ENCODE data around the gene WSCD2.

The WSCD2 gene

DNA sequence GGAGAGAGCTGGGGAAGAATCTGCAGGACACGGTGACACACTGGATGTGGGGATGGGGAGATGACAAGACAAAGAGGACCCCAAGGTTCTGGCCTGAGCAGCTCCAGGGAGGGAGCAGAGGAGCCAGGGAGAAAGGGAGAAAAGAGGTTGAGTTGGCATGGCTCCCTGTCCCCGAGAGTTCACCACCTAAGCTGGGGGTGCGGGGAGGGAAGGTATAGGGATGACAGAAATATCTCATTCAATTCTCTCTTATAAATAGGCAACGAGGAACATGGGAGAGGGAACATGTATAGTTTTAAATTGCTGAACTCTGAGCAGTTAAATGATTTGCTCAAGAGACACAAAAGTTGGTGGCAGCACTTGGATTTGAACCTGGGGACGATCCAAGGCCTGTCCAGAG is 124.9 kb downstream of the WSCD2 start:
- Histone ChIP-seq H3K27me3 (ENCODE audit: control insufficient read depth in 1 of 2, insufficient read depth in 2 of 2, low read length in 2 of 2) (no peaks in the 10 kb centered on the region), H3K4me3 (ENCODE audit: low read depth in 1 of 2, low read length in 2 of 2) (no peak overlapping the region), H3K36me3 (ENCODE audit: control insufficient read depth in 1 of 2, insufficient read depth in 2 of 2, low read length in 2 of 2) (no peaks in the 10 kb centered on the region), H3K4me1 (ENCODE audit: control insufficient read depth in 1 of 2, insufficient read depth in 2 of 2, low read length in 2 of 2) (no peaks in the 10 kb centered on the region), H3K27ac (ENCODE audit: low read depth, low read length) (no peak overlapping the region), H3K9me3 (ENCODE audit: control insufficient read depth in 1 of 2, low read length in 2 of 2) (no peaks in the 10 kb centered on the region), H3K9ac (ENCODE audit: low read depth in 1 of 2, low read length in 2 of 2) (no peak overlapping the region)

DNA sequence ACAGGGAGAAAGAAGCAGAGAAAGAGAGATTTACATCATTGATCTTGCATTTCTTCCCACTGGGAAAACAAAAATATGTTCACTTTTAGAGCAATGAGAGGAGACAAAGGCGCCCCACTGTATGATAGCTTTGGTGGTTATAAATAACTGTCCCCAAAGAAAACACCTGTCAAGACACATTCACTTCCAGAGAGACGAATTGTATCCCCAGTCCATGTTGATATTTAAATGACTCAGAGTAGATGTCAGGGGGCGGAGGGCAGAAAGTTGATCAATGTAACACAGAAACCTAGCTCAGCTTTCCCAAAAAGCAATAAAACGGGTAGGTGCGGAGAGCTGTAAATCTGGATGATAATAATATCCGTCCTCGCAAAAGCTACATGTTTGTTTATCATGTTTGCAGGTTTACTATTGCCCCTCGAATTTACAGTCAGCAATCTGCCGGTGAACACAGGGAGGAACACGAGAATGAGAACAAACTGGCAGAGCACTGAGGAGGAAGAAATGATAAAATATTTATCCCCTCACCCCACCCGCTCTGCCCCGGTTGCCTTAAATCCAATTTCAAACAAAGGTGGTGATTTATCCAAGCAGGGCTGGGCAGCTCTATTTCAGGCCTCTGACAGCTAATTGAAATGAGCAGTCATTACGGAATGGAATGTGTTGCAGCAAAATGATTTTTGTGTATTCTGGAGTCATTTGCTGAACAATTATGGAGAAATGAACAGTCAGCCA is 125.6 kb downstream of the WSCD2 start:
- Histone ChIP-seq H3K4me1 (ENCODE audit: control insufficient read depth in 1 of 2, insufficient read depth in 2 of 2, low read length in 2 of 2) (no peaks in the 10 kb centered on the region), H3K4me3 (ENCODE audit: low read depth in 1 of 2, low read length in 2 of 2) (no peak overlapping the region), H3K36me3 (ENCODE audit: control insufficient read depth in 1 of 2, insufficient read depth in 2 of 2, low read length in 2 of 2) (no peaks in the 10 kb centered on the region), H3K9me3 (ENCODE audit: control insufficient read depth in 1 of 2, low read length in 2 of 2) (no peaks in the 10 kb centered on the region), H3K27ac (ENCODE audit: low read depth, low read length) (no peak overlapping the region), H3K9ac (ENCODE audit: low read depth in 1 of 2, low read length in 2 of 2) (no peak overlapping the region), H3K27me3 (ENCODE audit: control insufficient read depth in 1 of 2, insufficient read depth in 2 of 2, low read length in 2 of 2) (no peaks in the 10 kb centered on the region)

- Histone ChIP-seq H3K4me3 (ENCODE audit: low read depth in 1 of 2, low read length in 2 of 2) (no peak overlapping the region), H3K9ac (ENCODE audit: low read depth in 1 of 2, low read length in 2 of 2) (no peak overlapping the region), H3K27me3 (ENCODE audit: control insufficient read depth in 1 of 2, insufficient read depth in 2 of 2, low read length in 2 of 2) (no peaks in the 10 kb centered on the region), H3K4me1 (ENCODE audit: control insufficient read depth in 1 of 2, insufficient read depth in 2 of 2, low read length in 2 of 2) (no peaks in the 10 kb centered on the region), H3K36me3 (ENCODE audit: control insufficient read depth in 1 of 2, insufficient read depth in 2 of 2, low read length in 2 of 2) (no peaks in the 10 kb centered on the region), H3K27ac (ENCODE audit: low read depth, low read length) (no peak overlapping the region), H3K9me3 (ENCODE audit: control insufficient read depth in 1 of 2, low read length in 2 of 2) (peaks cover 3 to 5% of the 10 kb centered on the region in 2 donors)
Observed at GRCh38 chr12:108255252-108255602, 126.1 kb downstream of the WSCD2 start.

DNA sequence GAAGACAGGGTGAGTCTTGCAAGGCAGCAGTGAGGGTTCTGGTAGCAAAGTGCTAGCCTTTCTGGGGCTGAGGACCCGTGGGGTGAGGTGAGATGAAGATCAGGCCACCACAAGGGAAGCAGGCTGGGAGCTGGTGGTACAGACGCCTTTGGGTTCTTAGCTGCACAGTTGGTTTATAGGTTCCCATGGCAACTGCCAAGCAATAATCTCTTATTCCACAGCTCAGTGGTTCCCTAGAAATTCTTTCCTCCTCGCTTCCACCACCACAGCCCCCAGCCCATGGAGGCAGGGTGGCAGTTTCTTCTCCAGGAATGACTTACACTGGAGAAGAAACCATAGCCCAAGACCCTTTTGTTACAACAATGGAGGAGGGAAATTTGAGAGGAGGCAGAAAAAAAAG is 127.9 kb downstream of the WSCD2 start:
- H3K9me3 ChIP-seq (ENCODE audit: control insufficient read depth in 1 of 2, low read length in 2 of 2), result peaks cover 3 to 14% of the 10 kb centered on the region in 2 donors
- no peaks in the 10 kb centered on the region for H3K27me3 ChIP-seq (ENCODE audit: control insufficient read depth in 1 of 2, insufficient read depth in 2 of 2, low read length in 2 of 2)
- H3K36me3 ChIP-seq (ENCODE audit: control insufficient read depth in 1 of 2, insufficient read depth in 2 of 2, low read length in 2 of 2), result no peaks in the 10 kb centered on the region
- no peak overlapping the region for H3K4me3 ChIP-seq (ENCODE audit: low read depth in 1 of 2, low read length in 2 of 2)
- no peaks in the 10 kb centered on the region for H3K4me1 ChIP-seq (ENCODE audit: control insufficient read depth in 1 of 2, insufficient read depth in 2 of 2, low read length in 2 of 2)
- no peak overlapping the region for H3K27ac ChIP-seq (ENCODE audit: low read depth, low read length)
- H3K9ac ChIP-seq (ENCODE audit: low read depth in 1 of 2, low read length in 2 of 2), result no peak overlapping the region

DNA sequence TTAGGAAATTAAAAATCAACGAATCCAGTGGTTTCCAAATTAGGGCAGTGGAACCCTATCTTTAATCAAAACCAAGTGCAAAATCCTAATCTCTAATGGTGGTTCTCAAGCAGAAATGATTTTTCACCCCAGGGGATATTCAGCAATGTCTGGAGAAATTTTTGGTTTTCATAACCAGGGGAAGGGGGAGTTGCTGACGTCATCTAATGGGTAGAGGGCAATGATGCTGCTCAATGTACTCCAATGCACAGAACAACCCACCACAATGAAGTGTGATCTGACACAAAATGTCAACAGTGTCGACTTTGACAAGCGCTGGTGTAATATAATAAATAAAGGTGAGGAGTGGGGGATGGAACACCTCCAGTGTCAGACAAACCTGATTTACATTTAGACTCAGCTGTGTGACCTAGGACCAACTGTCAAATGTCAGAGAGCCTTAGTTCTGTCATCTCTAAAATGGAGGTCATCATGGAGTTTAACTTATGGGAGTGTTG is 128.6 kb downstream of the WSCD2 start:
- H3K4me1 ChIP-seq (ENCODE audit: control insufficient read depth in 1 of 2, insufficient read depth in 2 of 2, low read length in 2 of 2), result no peaks in the 10 kb centered on the region
- no peaks in the 10 kb centered on the region for H3K27me3 ChIP-seq (ENCODE audit: control insufficient read depth in 1 of 2, insufficient read depth in 2 of 2, low read length in 2 of 2)
- no peak overlapping the region for H3K27ac ChIP-seq (ENCODE audit: low read depth, low read length)
- H3K9ac ChIP-seq (ENCODE audit: low read depth in 1 of 2, low read length in 2 of 2), result no peak overlapping the region
- no peak overlapping the region for H3K4me3 ChIP-seq (ENCODE audit: low read depth in 1 of 2, low read length in 2 of 2)
- peaks cover 3 to 14% of the 10 kb centered on the region in 2 donors for H3K9me3 ChIP-seq (ENCODE audit: control insufficient read depth in 1 of 2, low read length in 2 of 2)
- no peaks in the 10 kb centered on the region for H3K36me3 ChIP-seq (ENCODE audit: control insufficient read depth in 1 of 2, insufficient read depth in 2 of 2, low read length in 2 of 2)

DNA sequence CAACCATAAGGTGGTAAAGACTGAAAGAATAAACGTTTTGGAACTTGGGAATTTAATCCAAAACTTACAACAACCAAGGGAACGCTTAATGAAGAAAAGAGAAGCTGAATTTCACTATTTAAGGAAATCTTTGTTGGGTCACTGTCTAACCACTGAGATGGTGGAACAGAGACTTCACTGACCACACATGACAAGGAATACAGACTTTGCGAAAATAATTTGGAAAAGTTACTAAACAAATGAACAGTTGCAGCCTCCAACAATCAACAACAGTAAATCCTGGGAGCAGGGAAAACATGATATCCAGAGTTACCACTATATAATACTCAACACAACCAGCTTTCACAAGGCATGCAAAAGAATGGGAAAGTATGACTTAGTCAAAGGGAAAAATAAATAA is 131.0 kb downstream of the WSCD2 start:
- H3K9me3 ChIP-seq (ENCODE audit: control insufficient read depth in 1 of 2, low read length in 2 of 2), result peaks cover 3 to 14% of the 10 kb centered on the region in 2 donors
- H3K9ac ChIP-seq (ENCODE audit: low read depth in 1 of 2, low read length in 2 of 2), result no peak overlapping the region
- H3K4me1 ChIP-seq (ENCODE audit: control insufficient read depth in 1 of 2, insufficient read depth in 2 of 2, low read length in 2 of 2), result no peaks in the 10 kb centered on the region
- H3K4me3 ChIP-seq (ENCODE audit: low read depth in 1 of 2, low read length in 2 of 2), result no peak overlapping the region
- no peak overlapping the region for H3K27ac ChIP-seq (ENCODE audit: low read depth, low read length)
- H3K27me3 ChIP-seq (ENCODE audit: control insufficient read depth in 1 of 2, insufficient read depth in 2 of 2, low read length in 2 of 2), result no peaks in the 10 kb centered on the region
- H3K36me3 ChIP-seq (ENCODE audit: control insufficient read depth in 1 of 2, insufficient read depth in 2 of 2, low read length in 2 of 2), result no peaks in the 10 kb centered on the region

- no peak overlapping the region for H3K9ac ChIP-seq (ENCODE audit: low read depth in 1 of 2, low read length in 2 of 2)
- peaks cover 3 to 14% of the 10 kb centered on the region in 2 donors for H3K9me3 ChIP-seq (ENCODE audit: control insufficient read depth in 1 of 2, low read length in 2 of 2)
- H3K36me3 ChIP-seq (ENCODE audit: control insufficient read depth in 1 of 2, insufficient read depth in 2 of 2, low read length in 2 of 2), result no peaks in the 10 kb centered on the region
- no peak overlapping the region for H3K27ac ChIP-seq (ENCODE audit: low read depth, low read length)
- no peak overlapping the region for H3K4me3 ChIP-seq (ENCODE audit: low read depth in 1 of 2, low read length in 2 of 2)
- no peaks in the 10 kb centered on the region for H3K27me3 ChIP-seq (ENCODE audit: control insufficient read depth in 1 of 2, insufficient read depth in 2 of 2, low read length in 2 of 2)
- H3K4me1 ChIP-seq (ENCODE audit: control insufficient read depth in 1 of 2, insufficient read depth in 2 of 2, low read length in 2 of 2), result no peaks in the 10 kb centered on the region
Observed at GRCh38 chr12:108260969-108261368, 131.9 kb downstream of the WSCD2 start.

- Histone ChIP-seq H3K27me3 (ENCODE audit: control insufficient read depth in 1 of 2, insufficient read depth in 2 of 2, low read length in 2 of 2) (no peaks in the 10 kb centered on the region), H3K36me3 (ENCODE audit: control insufficient read depth in 1 of 2, insufficient read depth in 2 of 2, low read length in 2 of 2) (no peaks in the 10 kb centered on the region), H3K9ac (ENCODE audit: low read depth in 1 of 2, low read length in 2 of 2) (no peak overlapping the region), H3K4me3 (ENCODE audit: low read depth in 1 of 2, low read length in 2 of 2) (no peak overlapping the region), H3K4me1 (ENCODE audit: control insufficient read depth in 1 of 2, insufficient read depth in 2 of 2, low read length in 2 of 2) (no peaks in the 10 kb centered on the region), H3K27ac (ENCODE audit: low read depth, low read length) (no peak overlapping the region), H3K9me3 (ENCODE audit: control insufficient read depth in 1 of 2, low read length in 2 of 2) (peaks cover 0 to 6% of the 10 kb centered on the region in 2 donors)
Observed at GRCh38 chr12:108265505-108265904, 136.4 kb downstream of the WSCD2 start.

DNA sequence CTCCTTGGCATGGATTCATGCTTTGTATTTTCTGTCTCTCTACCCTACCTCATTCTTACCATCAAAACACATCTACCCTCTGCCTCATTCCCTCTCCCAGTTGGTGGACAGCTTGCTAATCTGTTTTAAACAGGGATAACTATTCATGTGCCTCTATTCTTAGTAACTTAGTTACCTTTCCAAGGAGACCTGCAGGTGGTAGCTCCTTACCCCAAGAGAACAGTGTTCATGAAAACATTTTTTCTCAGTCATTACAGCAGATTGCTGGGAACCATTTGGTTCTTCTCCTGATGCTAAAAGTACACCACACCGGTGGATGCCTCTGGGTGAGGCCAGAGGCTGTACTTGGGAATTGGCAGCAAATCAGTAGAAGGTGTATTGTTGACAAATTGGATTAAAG is 137.0 kb downstream of the WSCD2 start:
- H3K4me3 ChIP-seq (ENCODE audit: low read depth in 1 of 2, low read length in 2 of 2), result no peak overlapping the region
- H3K9me3 ChIP-seq (ENCODE audit: control insufficient read depth in 1 of 2, low read length in 2 of 2), result no peaks in the 10 kb centered on the region
- H3K9ac ChIP-seq (ENCODE audit: low read depth in 1 of 2, low read length in 2 of 2), result no peak overlapping the region
- no peaks in the 10 kb centered on the region for H3K27me3 ChIP-seq (ENCODE audit: control insufficient read depth in 1 of 2, insufficient read depth in 2 of 2, low read length in 2 of 2)
- no peaks in the 10 kb centered on the region for H3K4me1 ChIP-seq (ENCODE audit: control insufficient read depth in 1 of 2, insufficient read depth in 2 of 2, low read length in 2 of 2)
- H3K36me3 ChIP-seq (ENCODE audit: control insufficient read depth in 1 of 2, insufficient read depth in 2 of 2, low read length in 2 of 2), result no peaks in the 10 kb centered on the region
- H3K27ac ChIP-seq (ENCODE audit: low read depth, low read length), result no peak overlapping the region

- no peak overlapping the region for H3K9ac ChIP-seq (ENCODE audit: low read depth in 1 of 2, low read length in 2 of 2)
- H3K27me3 ChIP-seq (ENCODE audit: control insufficient read depth in 1 of 2, insufficient read depth in 2 of 2, low read length in 2 of 2), result no peaks in the 10 kb centered on the region
- no peaks in the 10 kb centered on the region for H3K9me3 ChIP-seq (ENCODE audit: control insufficient read depth in 1 of 2, low read length in 2 of 2)
- H3K27ac ChIP-seq (ENCODE audit: low read depth, low read length), result no peak overlapping the region
- no peaks in the 10 kb centered on the region for H3K36me3 ChIP-seq (ENCODE audit: control insufficient read depth in 1 of 2, insufficient read depth in 2 of 2, low read length in 2 of 2)
- no peaks in the 10 kb centered on the region for H3K4me1 ChIP-seq (ENCODE audit: control insufficient read depth in 1 of 2, insufficient read depth in 2 of 2, low read length in 2 of 2)
- no peak overlapping the region for H3K4me3 ChIP-seq (ENCODE audit: low read depth in 1 of 2, low read length in 2 of 2)
Observed at GRCh38 chr12:108267450-108267849, 138.4 kb downstream of the WSCD2 start.
